Measurements from ENCODE around the gene DLG2. TPM values are rescaled to one million over a fixed set of nuclear protein-coding genes. Genes with fewer than 3 reads are reported as not detected.

Gene DLG2
- total RNA-seq, 1 donor from 2014 or later = 0.17 TPM

GRCh38 chr11:83852775-83853442, 1774.2 kb downstream of the DLG2 start:
- H3K4me3 ChIP-seq (ENCODE audit: low read depth, low read length) = no peak overlapping the region
- TF ChIP-seq CTCF (conservative IDR thresholded peaks at IDR 0.05; ENCODE audit: low read depth, low read length) = no peak
- DNase-seq (ENCODE audit: low read depth) = no peak

DNA sequence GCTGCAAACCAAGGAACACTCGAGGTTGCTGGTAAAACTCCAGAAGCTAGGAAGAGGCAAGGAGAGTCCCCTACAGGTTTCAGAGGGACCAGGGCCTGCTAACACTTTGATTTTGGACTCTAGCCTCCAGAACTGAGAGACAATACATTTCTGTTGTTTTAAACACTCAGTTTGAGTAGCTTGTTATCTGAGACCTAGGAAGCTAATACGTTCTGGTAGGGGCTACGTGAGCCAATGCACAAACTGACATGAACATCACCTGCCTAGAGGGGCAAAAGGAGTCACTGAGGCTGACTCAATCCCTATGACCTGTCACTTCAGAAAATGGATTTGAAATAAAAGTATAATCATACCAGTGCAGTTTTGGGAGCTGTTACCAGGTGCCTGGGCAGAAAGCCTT, 1775.1 kb downstream of the DLG2 start:
- no peak for DNase-seq (ENCODE audit: low read depth)
- TF ChIP-seq CTCF (conservative IDR thresholded peaks at IDR 0.05; ENCODE audit: low read depth, low read length) = no peak
- no peak overlapping the region for H3K4me3 ChIP-seq (ENCODE audit: low read depth, low read length)

- TF ChIP-seq CTCF (conservative IDR thresholded peaks at IDR 0.05; ENCODE audit: low read depth, low read length) = no peak
- no peak for DNase-seq (ENCODE audit: low read depth)
Measured at GRCh38 chr11:83847467-83848034, 1779.6 kb downstream of the DLG2 start.

DNA sequence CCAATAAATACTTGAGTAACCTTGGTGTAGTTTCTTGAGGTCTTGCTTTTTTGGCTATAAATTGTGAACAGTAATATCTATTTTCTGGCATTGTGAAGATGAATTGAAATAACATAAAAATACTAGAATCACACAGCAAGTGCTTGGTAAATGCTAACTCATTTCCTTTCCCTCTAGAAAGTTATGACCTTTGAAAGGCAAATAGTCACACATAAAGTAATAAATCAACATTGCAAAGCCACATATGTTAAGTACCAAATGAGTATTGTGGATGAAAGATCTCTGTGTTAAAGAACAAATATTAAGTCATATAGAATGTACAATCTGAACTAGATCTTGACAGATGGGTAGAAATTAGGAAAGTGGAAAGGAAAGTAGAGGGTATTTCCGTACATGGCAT, 1781.3 kb downstream of the DLG2 start:
- no peak for DNase-seq (ENCODE audit: low read depth)
- no peak overlapping the region for H3K4me3 ChIP-seq (ENCODE audit: low read depth, low read length)
- no peak for TF ChIP-seq CTCF (conservative IDR thresholded peaks at IDR 0.05; ENCODE audit: low read depth, low read length)

More at GRCh38 chr11:83847467-83848034, 1779.6 kb downstream of the DLG2 start:
- H3K4me3 ChIP-seq (ENCODE audit: low read depth, low read length) = no peak overlapping the region

- DNase-seq (ENCODE audit: low read depth) = no peak
- TF ChIP-seq CTCF (conservative IDR thresholded peaks at IDR 0.05; ENCODE audit: low read depth, low read length) = no peak
- no peak overlapping the region for H3K4me3 ChIP-seq (ENCODE audit: low read depth, low read length)
Measured at GRCh38 chr11:83840326-83840725, 1786.8 kb downstream of the DLG2 start.

DNA sequence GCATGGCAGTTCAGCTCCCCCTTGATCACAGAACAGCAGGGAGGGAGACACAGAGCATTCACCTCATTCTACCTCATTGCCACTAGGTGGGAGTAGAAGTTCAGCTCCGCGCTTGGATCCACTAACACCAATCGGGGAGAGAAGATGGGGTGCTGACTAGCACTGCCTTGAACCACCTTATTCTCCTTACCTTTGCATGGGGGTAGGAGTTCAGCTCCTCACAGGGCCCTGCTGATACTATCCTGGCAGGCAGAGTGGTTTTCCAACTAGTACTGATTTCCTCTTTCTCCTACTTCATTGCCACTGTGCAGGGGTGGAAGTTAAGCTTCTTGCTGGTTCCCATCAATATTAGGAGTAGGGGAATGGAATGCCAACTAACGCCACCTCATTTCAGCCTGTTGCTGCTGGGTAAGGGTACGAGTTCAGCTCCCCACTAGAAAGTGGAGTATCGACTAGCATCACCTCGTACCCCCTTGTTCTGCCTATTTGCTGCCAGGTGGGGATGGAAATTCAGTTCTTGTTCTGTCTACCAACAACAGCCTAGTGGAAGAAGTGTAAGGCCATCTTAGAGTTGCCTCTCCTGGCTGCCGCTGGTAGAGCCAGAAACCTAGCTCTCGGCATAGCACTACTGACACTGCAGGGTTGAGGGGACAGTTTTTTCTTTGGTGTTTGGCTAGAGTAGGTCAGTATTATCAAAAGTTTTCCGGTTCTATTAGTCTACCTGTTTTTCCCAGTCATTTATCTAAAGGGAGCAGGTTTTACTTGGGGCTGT, 1790.1 kb downstream of the DLG2 start:
- no peak overlapping the region for H3K4me3 ChIP-seq (ENCODE audit: low read depth, low read length)
- DNase-seq (ENCODE audit: low read depth) = no peak
- peak; percentile 92 for TF ChIP-seq CTCF (conservative IDR thresholded peaks at IDR 0.05; ENCODE audit: low read depth, low read length)

Data from epithelial cell of proximal tubule (primary cell).